Urothelium cell line (cell line): Measurements from ENCODE around the gene GCDH.
"Not testable (repeated sequence)": the region's sequence is repeated elsewhere in the genome, so short reads cannot be mapped to it uniquely, and the experiment has no call there.

ENCODE experiments used
- DNase-seq: peaks from one replicate; pipeline ENCODE4 v3.0.0; 2011; ENCODE audit warnings: low spot score, mixed read lengths
- FAIRE-seq: peaks from 2 replicates; lab custom pipeline; 2011; peaks lifted over from hg19 to GRCh38; lab: Jason Lieb, UNC

The GCDH gene

DNA sequence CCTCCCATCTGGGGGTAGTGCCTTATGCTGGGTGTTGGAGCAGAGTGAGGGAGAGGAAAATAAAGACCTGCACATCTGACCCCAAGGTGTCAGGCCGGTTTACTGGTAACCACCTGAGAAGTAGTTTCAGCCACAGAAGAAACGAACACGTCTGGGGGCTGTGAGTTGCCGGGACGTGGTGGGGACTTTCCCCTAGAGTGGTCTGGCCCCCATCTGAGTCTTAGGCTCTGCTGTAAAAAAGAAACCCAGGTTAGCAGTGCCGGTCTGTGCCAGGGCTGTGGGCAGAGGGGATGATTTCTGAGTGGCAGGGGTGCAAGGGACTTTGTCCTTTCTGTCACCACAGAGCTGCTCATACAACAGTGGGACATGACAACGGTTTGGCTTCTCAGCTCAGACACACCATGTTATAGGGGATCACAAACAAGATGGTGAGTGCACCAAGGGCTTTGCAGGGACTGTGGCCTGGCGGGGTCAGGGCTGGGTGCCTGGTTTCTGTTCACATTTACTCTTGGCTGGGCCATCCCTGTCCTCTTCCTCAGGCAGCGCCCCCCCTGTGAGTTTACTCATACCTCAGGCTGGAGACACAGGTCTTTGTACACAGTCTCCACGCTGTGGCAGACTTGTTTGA lies 9.0 kb downstream of the GCDH start:
- DNase-seq (no peak), FAIRE-seq (no peak)

DNA sequence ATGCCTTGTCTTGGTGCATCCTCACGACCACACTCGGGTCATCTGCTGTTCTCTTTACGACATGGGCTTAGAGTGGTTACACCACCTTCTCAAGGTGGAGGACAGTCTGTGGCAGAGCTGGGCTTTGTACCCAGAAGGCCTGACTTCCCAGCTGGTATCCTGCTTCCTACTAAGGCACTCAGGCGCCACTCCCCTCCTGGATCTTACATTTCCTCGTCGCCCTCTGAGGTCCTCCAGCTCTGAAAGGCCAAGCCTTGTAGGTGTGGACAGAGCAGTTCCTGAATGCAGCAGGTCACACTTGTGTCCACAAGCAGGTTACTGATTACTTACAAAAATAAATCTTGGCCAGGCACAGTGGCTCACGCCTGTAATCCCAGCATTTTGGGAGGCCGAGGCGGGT lies 16.2 kb downstream of the GCDH start:
- DNase-seq, result no peak
- no peak for FAIRE-seq

DNA sequence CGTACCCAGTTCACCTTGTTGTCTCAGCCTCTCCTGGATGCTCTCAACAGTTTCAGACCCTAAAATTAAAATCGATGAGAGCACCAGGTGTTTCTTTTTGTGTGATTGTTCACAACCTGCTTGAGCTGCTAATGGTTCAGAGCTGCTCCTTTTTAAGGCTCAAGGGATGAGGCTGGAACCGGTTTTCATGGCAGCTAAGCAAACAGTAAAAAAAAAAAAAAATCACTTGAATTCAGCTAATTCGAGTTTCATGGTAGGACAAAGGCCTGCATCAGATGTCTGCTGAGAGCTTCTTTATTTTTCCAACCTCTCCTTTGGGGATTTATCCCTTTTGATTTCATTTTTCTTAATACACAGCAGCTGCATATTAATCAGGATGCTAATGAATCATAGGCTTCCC lies 21.6 kb downstream of the GCDH start:
- DNase-seq, result no peak
- FAIRE-seq, result no peak

DNA sequence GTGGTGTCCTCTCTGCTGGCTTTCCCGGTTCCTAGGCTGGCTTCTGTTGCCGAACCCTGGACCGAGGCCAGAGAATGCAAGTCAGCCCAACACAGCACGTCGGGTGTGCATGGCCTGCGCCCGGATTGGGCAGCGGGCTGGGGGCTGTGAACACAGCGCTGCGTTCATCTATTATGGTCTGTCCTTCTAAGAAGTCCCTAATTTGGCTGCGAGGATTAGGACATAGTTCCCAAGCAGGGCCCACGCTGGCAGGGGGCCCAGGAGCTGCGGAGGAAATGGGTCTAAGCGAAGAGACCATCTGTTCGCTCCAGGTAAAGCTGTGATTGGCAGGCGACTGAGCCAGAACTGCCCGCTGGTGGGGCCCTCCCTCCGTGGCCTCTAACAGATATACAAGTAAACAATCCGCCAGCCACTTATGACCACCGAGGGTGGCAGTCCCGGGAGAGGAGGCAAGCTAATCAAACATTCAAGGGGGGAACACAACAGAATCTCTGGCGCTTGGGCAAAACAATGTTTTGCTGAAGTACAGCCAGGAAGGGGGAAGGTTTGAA lies 22.1 kb downstream of the GCDH start:
- FAIRE-seq (no peak), DNase-seq (no peak)

DNA sequence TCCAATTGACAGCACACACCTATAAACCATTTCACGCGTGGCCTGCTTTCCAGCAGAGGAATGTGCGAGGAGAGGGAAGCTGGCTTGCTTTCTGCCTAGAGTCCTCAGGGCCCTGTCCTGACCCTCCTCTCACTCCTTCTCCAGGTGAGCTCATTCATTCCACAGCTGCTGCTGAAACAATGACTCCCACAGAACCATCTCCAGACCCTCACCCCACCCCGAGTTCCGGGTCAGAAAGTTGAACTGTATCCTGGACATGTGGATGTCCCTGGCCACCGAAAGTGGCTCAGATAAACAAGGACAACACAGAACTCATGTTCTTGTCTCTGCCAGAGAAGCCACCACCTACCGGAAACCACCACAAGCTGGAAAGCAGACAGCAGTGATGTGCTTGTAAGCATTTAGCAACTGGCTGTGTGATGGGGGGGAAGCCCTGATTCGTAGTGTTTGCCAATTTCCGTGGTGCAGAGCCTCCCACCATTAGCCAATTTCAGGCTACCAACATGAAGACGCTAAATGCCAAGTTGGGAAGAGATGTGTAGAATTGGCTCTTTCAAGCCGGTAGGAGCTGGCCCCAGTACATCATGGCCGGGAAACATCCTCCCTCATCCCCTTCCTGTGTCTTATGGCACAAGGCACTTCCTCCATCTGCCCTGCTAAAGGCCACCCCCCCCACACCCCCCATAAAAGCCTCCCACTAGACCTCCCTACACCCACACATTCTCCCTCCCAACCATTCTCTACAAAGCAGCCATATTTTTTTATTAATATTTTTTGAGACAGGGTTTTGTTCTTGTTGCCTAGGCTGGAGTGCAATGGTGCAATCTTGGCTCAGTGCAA lies 23.1 kb downstream of the GCDH start:
- no peak for FAIRE-seq
- DNase-seq, result no peak

DNA sequence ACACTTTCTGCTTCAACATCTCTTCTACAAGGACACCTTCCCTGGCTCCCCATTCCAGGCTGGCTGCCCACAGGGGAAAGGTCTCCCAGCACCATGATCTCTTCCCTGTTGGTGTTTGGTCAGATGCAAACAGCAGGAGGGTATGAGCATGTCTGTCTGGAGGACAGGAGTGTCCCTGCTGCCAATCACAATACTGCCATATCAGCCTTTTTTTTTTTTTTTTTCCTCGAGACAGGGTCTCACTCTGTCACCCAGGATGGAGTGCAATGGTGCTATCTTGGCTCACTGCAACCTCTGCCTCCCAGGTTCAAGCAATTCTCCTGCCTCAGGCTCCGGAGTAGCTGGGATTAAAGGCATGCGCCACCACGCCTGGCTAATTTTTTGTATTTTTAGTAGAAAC lies 24.9 kb downstream of the GCDH start:
- not testable (repeated sequence) for FAIRE-seq

DNA sequence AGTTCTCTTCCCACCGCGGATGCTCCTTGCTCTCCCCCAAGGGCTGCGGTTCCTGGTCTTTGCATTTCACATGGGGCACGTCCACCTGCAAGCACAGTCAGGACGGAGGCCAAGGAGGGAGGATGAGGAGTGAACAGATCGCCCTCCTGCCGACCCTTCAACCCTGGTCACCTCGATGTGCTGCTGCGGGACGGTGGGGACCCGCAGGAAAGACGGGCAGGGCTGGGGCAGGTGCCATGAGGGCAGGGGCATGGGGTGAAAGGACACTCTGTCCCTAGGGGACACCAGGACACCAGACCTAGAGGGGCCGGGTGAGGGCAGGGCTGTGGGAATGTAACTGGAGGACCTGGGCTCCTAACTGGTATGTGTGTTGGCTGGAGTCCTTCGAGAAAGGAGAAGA lies 27.3 kb downstream of the GCDH start:
- DNase-seq (no peak), FAIRE-seq (no peak)

More for the DNA sequence above, 24.9 kb downstream of the GCDH start:
- not testable (repeated sequence) for DNase-seq

DNA sequence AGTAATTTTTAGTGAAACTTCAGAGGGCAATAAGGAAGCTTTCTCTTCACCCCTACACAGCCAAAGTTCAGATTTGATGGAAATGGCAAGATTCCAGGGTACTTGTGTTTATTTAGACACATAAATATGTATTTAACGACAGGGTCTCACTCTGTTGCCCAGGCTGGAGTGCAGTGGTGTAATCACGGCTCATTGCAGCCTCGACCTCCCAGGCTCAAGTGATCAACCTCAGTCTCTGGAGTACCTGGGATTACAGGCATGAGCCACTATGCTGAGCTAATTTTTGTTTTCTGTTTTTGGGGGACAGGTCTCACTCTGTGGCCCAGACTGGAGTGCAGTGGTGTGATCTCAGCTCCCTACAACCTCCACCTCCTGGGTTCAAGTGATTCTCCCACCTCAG lies 30.1 kb downstream of the GCDH start:
- DNase-seq (no peak), FAIRE-seq (no peak)

DNA sequence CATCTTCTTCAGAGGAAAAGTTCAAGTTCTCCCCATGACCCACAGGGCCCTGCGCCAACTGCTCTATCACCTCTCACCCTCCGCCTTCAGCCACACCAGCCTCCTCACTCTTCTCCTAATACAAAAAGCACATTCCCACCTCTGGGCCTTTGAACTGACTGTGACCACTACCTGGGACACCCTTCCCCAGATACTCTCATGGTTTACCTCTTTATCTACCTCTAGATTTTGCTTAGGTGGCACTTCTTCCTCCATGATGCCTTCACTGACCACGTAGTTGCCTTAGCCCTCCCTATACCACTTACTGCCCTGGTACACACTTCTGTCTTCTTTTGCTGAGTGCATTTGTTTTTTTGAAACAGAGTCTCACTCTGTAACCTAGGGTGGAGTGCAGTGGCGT lies 32.0 kb downstream of the GCDH start:
- FAIRE-seq (no peak), DNase-seq (no peak)

DNA sequence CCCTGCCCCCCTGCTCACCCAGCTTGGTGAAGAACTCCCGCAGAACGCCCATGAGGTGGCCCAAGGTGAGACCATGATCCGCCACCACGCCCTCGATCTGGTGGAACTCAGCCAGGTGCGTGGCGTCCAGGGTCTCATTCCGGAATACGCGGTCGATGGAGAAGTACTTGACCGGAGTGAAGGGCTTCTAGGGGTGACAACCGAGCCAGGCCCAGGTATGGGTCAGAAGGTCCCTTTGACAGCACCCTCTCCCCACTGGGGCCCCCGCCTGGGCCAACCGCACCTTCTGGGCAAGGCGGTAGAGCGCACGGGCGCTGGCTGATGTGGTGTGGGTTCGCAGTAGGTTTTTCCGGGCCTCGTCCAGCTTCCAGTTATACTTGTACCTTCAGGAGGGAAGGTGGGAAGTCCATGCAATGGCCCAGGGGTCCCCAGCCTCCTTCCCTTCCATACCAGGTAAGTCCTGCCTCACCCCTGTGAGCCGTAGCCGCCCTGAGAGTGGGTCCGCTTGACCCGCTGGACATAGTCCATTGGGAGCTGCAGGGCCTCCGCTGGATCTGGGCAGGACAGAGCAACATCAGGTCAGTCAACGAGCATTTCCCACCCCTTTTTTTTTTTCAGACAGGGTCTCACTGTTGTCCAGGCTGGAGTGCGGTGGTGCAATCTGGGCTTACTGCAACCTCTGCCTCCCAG lies 33.8 kb downstream of the GCDH start:
- FAIRE-seq, result no peak
- no peak for DNase-seq

DNA sequence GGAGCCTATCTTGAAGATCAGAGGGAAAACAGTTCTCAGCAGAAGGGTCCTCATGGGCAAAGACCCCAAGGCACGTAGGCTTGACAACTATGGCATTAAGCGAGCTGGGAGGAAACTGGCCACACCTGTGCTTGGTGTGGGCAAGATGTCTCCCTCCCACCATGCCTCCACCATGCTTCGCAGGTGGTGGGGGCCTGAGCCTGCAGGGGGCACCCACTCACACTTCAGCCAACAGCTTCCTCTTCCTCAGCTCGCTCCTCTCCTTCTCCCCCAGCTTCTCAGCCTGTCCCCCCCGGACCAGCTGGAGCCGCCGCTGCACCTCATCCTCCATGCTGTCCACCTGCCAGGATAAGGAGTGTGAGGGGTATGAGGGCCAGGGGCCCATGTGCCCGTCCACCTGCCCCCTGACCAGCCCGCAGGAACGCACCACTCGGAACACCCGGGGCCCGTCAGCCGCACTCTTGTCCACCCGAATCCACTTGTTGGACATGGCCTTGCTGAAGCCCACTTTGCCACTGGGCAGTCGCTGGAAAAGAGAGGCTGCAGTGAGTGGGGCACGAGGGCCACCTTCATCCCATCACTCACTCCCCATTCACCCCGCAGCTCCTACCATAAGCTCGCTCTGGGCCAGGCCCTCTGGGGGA lies 39.2 kb downstream of the GCDH start:
- no peak for DNase-seq
- FAIRE-seq, result no peak

DNA sequence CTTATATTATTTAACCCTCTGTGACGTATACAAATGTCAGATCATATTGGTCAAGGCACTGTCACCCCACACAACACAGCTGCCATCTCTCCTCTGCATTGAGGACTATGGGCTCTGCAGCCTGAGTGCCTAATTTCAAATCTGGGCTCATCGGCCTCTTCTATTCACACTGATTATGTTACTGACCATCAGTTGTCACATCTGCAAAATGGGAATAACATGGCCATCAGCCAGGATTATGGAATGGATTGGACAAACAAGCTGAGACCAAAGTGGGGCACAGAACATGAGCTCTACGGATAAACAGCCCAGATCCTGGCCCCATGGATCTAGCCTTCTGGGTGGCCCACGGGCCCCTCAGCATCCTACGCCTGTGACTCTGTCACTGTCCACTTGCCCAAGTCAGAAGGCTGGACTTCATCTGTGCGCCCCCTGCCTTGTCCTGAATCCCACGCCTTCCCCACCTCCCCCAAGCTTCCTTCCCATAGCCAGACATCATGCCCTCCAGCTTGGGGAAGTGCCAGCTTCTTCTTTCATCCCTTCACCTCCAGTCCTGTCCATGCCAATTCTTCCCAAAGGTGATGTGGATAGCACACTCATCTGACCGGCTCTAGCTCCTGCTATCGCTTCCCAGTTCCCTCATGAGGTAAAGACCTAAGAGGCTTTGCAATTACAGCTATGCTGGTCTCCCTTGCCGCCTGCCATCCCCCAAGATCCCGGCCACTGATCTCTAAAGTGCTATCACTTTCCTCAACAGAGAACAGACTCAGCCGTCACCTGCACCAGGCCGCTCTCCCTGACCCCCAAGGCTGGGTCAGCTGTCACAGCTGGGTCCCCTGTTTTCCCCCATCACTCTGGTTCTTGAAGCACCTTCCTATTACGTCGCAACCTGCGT lies 41.7 kb downstream of the GCDH start:
- no peak for DNase-seq
- FAIRE-seq, result no peak

DNA sequence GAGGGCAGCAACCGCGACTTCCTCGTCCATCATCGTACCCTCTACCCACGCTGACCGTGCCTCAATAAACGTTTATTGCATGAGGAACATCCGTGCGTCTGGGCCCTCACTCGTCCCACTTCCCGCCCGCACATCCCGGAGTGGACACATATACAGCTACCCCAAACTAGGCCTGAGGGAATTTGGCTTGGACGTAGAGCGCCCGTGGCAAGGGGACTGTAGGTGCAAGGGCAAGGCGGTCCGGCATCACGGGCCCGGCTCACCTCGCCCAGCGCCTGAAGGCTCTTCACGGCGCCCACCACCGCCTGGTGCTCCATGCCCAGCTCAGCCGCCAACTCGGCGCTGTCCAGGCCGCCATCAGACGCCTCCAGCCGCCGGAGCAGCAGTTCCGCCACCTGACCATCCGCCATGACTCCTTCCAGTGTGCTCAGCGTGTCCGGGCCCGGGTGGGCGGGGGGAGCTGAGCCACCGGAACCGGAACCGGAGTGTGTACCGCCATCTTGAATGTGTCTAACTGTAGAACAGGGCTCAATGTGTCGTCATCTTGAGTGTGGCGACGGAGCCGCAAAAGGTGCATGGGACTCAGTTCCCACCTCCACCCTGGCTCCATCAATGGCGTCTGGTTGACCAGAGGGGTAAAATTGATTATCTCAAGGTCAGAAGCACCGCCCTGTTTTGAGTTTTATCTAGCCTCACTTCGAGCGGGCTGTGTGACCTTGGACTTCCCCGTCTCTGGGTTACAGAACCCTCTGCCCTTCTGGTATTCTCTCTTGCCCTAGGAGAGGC lies 42.5 kb downstream of the GCDH start, which contains the start of gene FARSA:
Gene FARSA, minus strand, starts transcription at position 425 of the 786 bp plus-strand sequence. Its CDS starts 15 bp downstream, at position 410.
- no peak for FAIRE-seq
- peak; percentile 83 for DNase-seq

DNA sequence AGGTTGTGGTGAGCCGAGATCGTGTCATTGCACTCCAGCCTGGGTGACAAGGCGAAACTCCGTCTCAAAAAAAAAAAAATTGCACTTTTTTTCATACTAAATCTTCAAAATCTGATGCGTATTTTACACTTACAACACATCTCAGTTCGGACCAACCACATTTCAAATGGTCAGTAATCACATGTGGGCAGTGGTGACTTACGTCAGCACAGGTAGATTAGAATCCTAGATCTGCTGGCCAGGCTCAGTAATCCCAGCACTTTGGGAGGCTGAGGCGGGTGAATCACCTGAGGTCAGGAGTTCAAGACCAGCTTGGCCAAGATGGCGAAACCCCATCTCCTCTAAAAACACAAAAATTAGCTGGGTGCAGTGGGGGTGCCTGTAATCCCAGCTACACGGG lies 44.1 kb downstream of the GCDH start:
- FAIRE-seq, result no peak
- no peak for DNase-seq

DNA sequence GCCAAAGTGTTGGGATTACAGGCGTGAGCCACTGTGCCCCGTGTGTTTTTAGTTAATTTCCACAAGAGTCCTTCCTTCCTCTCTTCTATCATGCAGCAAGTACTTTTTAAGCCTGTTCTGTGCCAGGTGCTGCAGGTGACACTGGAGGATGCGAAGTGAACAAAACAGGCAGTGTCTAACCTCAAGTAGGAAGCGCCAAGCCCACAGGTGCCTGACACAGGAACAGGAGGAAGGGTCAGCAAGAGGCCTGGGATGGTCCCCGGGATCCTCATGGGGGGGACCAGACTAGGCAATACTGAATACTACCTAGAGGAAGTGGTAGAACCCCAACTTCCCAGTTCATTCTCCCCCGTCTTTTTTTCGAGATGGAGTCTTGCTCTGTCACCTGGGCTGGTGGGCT lies 45.6 kb downstream of the GCDH start:
- no peak for DNase-seq

DNA sequence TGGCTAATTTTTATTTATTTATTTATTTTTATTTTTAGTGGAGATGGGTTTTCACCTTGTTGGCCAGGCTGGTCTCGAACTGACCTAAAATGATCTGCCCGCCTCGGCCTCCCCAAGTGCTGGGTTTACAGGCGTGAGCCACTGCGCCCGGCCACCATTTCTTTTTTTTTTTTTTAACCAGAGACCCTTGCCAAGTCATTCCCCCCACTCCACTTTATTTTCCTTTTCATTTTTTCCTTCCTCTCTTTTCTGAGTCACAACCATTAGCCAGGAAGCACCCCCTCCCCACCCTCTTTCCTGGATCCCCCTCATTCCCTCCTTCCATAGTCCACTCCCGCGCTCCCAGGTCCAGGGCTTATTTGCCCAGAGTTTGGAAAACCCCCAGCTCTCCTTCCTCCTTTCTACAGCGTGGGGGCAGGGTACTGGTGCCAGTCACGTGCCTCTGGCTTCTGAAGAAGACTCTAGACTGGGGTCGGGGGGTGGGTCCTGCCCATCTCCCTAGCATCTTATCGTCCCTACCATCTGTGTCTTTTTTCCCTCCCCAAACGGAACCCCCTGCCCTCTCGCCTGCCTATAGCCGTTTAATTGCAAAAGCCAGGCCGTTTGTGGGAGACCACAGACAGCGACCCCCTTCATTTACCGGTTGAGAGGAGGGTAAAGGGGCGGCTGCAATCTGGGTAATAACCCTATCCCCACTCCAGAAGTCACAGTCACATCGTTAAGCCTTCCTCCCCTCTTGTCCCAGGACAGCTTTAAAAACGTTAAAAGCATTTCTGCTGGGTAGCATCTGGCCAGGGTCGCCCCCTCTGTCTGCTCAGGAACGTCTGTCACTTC lies 46.4 kb downstream of the GCDH start:
- DNase-seq (no peak), FAIRE-seq (no peak)

More for the DNA sequence above, 45.6 kb downstream of the GCDH start:
- FAIRE-seq, result no peak

DNA sequence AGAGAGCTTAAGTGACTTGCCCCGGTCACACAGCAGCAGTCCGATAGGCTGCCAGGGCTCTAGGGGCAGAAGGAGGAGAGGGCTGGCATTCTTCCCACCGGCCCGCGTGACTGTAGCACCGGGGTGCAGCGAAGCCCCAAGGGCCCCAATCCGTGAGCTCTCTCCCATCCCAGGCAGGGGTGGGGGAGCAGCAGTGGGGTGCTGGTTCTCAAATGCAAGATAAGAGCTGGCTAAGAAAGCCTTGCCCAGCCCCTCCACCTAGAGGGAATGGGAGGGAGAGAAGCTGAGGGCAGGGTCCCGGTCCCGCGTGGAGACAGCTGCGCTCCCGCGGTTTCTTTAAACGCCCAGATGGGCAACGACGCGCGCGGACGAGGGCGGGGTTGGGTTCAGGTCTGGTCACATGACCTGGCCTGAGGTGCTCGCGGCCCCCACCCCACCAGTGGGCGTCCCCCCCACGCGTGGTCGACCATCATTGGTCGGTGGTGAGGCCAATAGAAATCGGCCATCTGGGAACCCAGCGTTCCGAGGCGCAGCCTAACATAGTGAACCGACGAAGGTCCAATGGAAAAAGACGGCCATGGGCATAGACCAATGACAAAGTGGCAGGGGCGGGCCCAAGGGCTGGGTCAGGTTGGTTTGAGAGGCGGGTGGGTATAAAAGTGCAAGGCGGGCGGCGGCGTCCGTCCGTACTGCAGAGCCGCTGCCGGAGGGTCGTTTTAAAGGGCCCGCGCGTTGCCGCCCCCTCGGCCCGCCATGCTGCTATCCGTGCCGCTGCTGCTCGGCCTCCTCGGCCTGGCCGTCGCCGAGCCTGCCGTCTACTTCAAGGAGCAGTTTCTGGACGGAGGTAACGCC lies 47.2 kb downstream of the GCDH start, which contains the start of gene CALR:
Gene CALR, plus strand, starts transcription at position 683 of the 852 bp plus-strand sequence. Its CDS starts 71 bp downstream, at position 754.
- FAIRE-seq, result peak; percentile 50
- peak; percentile 94 for DNase-seq
